AG04449 (cell line): ENCODE results near the gene C6orf120.
A peak's percentile ranks its signal among the peaks of the same experiment; 100 is the strongest.

Experiments
- CTCF ChIA-PET: fragments of 350-600 bp; formaldehyde crosslinking; extraction: SDS; loops from one replicate; lab custom pipeline; 2021; ENCODE audit warnings: antibody characterized with exemption; lab: Yijun Ruan, JAX
- POLR2A ChIA-PET: fragments of 400-600, 350-600 bp; formaldehyde crosslinking; extraction: SDS; loops from one replicate; lab custom pipeline; 2020; ENCODE audit warnings: antibody characterized with exemption, inconsistent platforms; lab: Yijun Ruan, JAX
- DNase-seq: peaks from one replicate; pipeline ENCODE4 v3.0.0-alpha.2; 2010; ENCODE audit warnings: low read depth, low spot score
- H3K4me3 ChIP-seq: 2 replicates; pipeline ENCODE4 v1.5.1; 2011; ENCODE audit warnings: low read depth, mild to moderate bottlenecking, control low read depth, low read length
- TF ChIP-seq, protein P1 (sequence below): IDR thresholded peaks from one replicate; pipeline ENCODE4 v1.5.1; 2011; ENCODE audit warnings: mild to moderate bottlenecking, moderate library complexity, low read length, control low read depth, inconsistent platforms; ENCODE audit not compliant: insufficient read depth; ENCODE audit errors: missing control alignments

The C6orf120 gene

DNA sequence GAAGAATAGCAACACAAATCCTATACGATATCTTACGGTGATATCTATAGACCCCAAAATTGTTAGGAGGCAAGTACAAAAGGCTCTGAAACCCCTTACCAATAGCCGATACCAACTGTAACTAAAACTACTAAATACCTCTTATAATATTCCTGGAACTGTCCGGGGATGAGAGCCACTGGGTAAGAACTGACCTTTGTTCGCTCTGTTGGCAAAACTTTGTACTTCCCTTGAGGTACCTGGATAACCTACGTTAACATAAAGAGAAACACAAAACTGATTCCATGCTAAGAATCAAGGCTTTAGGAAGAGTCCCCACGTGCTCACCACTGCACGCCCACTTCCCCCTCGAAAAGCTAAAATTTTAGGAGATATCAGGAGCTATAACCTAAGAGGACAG, 12.7 kb downstream of the C6orf120 start:
- TF ChIP-seq, protein P1, sequence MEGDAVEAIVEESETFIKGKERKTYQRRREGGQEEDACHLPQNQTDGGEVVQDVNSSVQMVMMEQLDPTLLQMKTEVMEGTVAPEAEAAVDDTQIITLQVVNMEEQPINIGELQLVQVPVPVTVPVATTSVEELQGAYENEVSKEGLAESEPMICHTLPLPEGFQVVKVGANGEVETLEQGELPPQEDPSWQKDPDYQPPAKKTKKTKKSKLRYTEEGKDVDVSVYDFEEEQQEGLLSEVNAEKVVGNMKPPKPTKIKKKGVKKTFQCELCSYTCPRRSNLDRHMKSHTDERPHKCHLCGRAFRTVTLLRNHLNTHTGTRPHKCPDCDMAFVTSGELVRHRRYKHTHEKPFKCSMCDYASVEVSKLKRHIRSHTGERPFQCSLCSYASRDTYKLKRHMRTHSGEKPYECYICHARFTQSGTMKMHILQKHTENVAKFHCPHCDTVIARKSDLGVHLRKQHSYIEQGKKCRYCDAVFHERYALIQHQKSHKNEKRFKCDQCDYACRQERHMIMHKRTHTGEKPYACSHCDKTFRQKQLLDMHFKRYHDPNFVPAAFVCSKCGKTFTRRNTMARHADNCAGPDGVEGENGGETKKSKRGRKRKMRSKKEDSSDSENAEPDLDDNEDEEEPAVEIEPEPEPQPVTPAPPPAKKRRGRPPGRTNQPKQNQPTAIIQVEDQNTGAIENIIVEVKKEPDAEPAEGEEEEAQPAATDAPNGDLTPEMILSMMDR: no peak
- POLR2A ChIA-PET: no interaction called here
- DNase-seq: no peak
- CTCF ChIA-PET: interaction anchor here (5.1 kb wide), 1 partner anchor 10 kb away, joined by 27 read pairs; no protein-coding TSS in a partner anchor
- H3K4me3 ChIP-seq: no peak overlapping the region

DNA sequence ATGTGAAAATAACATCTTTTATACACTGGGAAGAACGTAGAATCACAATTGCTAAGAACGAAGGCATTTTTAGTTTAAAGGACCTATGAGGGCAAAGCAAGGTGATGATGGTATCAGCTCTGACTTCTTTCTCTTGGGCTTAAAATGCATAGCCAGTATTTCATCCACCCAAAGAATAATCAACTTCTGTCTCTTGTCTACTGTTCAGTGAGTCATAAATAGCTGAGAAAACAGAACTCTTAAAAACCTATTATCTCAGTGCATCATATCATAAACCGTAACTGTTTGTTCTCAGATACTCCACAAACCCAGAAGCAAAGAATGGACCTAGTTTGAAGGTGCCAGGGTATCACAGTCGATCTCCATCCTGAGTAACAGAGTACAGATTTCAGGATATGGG, 17.2 kb downstream of the C6orf120 start:
- H3K4me3 ChIP-seq: no peak overlapping the region
- ChIA-PET POLR2A (no interaction called here), CTCF (interaction anchor here (0.7 kb wide), 1 partner anchor 196 kb away, joined by 3 read pairs; no protein-coding TSS in a partner anchor)
- DNase-seq: no peak
- TF ChIP-seq, protein P1: no peak

DNA sequence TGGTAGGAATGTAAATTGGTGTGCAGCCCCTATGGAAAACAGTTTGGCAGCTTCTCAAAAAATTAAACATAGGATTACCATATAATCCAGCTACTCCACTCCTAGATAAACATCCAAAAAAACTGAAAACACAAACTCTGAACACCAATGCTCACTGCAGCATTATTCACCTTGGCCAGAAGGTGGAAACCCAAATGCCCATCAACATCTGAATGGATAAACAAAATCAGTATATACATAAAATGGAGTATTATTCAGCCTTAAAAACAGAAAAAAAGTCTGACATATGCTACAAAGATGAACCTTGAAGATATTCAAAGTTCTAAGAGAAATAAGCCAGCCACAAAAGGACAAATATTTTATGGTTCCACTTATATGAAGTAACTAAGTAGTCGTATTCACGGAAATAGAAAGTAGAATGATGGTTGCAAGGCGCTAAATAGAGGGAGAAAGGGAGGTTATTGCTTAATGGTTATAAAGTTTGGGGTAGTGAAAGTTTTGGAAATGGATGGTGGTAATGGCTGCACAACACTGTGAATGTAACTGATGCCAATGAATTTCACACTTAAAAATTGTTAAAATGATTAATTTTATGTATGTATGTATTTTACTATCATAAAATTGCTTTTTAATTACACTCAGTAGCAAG, 18.4 kb downstream of the C6orf120 start:
- no peak for DNase-seq
- ChIA-PET POLR2A (no interaction called here), CTCF (interaction anchor here (0.9 kb wide), 1 partner anchor 820 kb away, joined by 4 read pairs; no protein-coding TSS in a partner anchor)
- no peak overlapping the region for H3K4me3 ChIP-seq
- TF ChIP-seq, protein P1: no peak

DNA sequence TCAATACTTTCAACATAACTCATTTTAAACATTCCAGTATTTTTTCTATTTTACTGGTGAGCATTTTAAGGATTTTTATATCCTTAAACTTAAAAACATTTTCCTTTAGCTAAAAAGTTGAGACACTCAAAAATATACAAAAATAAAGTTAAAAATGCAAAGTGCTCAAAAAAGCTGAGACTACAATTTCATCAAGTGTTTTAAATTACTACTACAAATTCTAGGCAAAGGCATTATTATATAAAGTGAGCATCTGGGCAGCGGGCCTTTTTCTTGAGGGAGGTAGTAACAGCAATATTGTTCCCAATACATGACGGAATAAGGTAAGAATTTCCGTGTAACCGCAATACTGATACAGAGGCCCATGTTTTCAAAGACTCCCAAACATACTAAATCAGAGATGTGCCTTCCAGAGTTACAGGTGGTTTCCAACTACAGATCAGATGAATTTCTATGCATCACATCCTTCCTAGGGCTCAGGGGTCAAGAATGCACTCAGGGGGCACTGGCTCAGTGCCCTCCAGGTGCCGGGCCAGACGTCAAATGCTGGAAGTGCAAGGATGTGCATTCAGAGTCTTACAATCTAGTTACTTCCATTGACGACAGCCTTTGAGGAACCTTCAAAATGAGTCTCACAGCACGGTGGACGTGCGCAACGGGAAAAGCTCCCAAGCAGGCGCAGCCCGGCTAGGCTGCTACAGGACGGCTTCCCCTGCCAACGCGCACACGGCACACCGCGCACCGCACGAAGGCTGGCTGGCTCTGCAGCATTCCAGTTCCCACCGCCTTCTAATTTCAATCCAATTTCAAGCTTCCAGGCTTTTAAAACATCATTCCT, 20.7 kb downstream of the C6orf120 start:
- TF ChIP-seq, protein P1: no peak
- peak overlapping the region; percentile 71 for H3K4me3 ChIP-seq
- POLR2A ChIA-PET: no interaction called here
- CTCF ChIA-PET: interaction anchor here (0.7 to 1.6 kb wide), 6 partner anchors 9 to 825 kb away, joined by 3 to 6 read pairs (median 3); no protein-coding TSS in a partner anchor
- DNase-seq: no peak

DNA sequence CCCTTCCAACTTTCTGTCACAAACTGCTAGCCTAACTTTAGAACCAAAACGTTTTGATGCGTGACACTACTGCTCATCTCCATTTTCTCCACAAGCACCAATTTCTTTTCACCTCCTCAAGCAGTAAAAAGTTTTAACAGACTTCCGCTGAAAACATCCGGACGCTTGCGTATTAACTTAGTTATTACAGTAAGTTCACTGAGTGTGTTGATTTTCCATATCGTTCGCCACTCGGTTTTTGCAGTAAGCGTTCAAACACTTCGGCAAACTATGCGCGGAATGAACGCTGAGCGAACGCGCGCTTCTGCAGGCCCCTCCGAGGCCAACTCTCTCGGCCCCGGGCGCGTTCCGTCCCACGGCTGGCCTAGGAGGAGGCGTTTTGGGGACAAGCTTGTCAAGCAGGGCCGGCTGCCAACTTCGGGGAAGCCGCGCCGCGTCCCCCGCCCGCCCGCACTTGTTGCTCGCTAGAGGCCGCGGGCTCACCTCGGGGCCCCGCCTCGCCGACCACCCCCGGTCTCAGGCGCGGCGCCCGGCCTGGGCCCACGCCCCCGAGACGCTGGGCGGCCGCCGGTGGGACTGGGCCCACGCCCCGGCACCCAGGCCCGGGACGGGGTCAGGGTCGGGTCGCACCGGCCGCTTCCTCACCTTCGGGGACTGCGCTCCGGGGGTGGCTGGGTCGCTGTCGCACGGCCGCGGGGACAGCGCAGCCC, 21.4 kb downstream of the C6orf120 start:
- ChIA-PET CTCF (interaction anchor here (0.7 to 1.6 kb wide), 4 partner anchors 10 to 825 kb away, joined by 3 to 6 read pairs (median 4); no protein-coding TSS in a partner anchor), POLR2A (no interaction called here)
- peak overlapping the region; percentile 71 for H3K4me3 ChIP-seq
- DNase-seq: no peak
- TF ChIP-seq, protein P1: no peak
